NCI-H345 treated with DMSO at 0.1 percent for 48 hours (cell line): ENCODE results near the gene GPR39.
A peak's percentile ranks its signal among the peaks of the same experiment; 100 is the strongest.

Experiments used
- DNase-seq: peaks from one replicate; lab custom pipeline; 2025; ENCODE audit not compliant: unreplicated experiment; lab: John Stamatoyannopoulos, UW

The GPR39 gene

GRCh38 chr2:132412021-132412420, 4.6 kb upstream of the GPR39 start:
- no peak for DNase-seq

GRCh38 chr2:132414081-132414480, 2.5 kb upstream of the GPR39 start:
- DNase-seq = no peak

GRCh38 chr2:132415256-132415914, 1.2 kb upstream of the GPR39 start:
- DNase-seq = no peak

GRCh38 chr2:132415915-132416722, 486 bp upstream of the GPR39 start:
- DNase-seq = peak; percentile 83

- DNase-seq = no peak
Observed at GRCh38 chr2:132417430-132418035, 928 bp downstream of the GPR39 start.

- DNase-seq = peak; percentile 54
Observed at GRCh38 chr2:132419235-132419634, 2.6 kb downstream of the GPR39 start.

GRCh38 chr2:132419941-132420340, 3.3 kb downstream of the GPR39 start:
- peak; percentile 59 for DNase-seq

GRCh38 chr2:132420816-132421805, 4.5 kb downstream of the GPR39 start:
- no peak for DNase-seq

- DNase-seq = no peak
Observed at GRCh38 chr2:132422736-132423135, 6.1 kb downstream of the GPR39 start.

- DNase-seq = no peak
Observed at GRCh38 chr2:132424526-132425121, 8.0 kb downstream of the GPR39 start.

- DNase-seq = no peak
Observed at GRCh38 chr2:132426033-132426432, 9.4 kb downstream of the GPR39 start.

- no peak for DNase-seq
Observed at GRCh38 chr2:132426656-132427055, 10.1 kb downstream of the GPR39 start.

- no peak for DNase-seq
Observed at GRCh38 chr2:132429351-132429750, 12.7 kb downstream of the GPR39 start.

- DNase-seq = no peak
Observed at GRCh38 chr2:132429941-132430573, 13.5 kb downstream of the GPR39 start.

- DNase-seq = no peak
Observed at GRCh38 chr2:132430895-132431294, 14.3 kb downstream of the GPR39 start.

- DNase-seq = no peak
Observed at GRCh38 chr2:132437852-132438669, 21.5 kb downstream of the GPR39 start.

GRCh38 chr2:132438691-132439090, 22.1 kb downstream of the GPR39 start:
- no peak for DNase-seq

- peak; percentile 29 for DNase-seq
Observed at GRCh38 chr2:132439703-132440398, 23.2 kb downstream of the GPR39 start.

GRCh38 chr2:132441051-132441450, 24.4 kb downstream of the GPR39 start:
- no peak for DNase-seq
